ENCODE data around the gene SMIM29.
A peak's percentile ranks its signal among the peaks of the same experiment; 100 is the strongest.
"Not testable (repeated sequence)": the region's sequence is repeated elsewhere in the genome, so short reads cannot be mapped to it uniquely, and the experiment has no call there.

The SMIM29 gene

GRCh38 chr6:34259529-34260069, 10.8 kb upstream of the SMIM29 start:
- Histone ChIP-seq H3K36me3 (ENCODE audit: control insufficient read depth, insufficient read depth, low read length) (no peaks in the 10 kb centered on the region), H3K9ac (ENCODE audit: low read length) (no peak overlapping the region), H3K4me1 (ENCODE audit: control insufficient read depth, insufficient read depth, low read length) (no peaks in the 10 kb centered on the region), H3K27me3 (ENCODE audit: control insufficient read depth, insufficient read depth, low read length) (no peaks in the 10 kb centered on the region), H3K4me3 (ENCODE audit: low read length) (no peak overlapping the region), H3K27ac (ENCODE audit: low read depth, low read length) (no peak overlapping the region)

- not testable (repeated sequence) for H3K9ac ChIP-seq (ENCODE audit: low read length); H3K4me3 ChIP-seq (ENCODE audit: low read length); H3K27me3 ChIP-seq (ENCODE audit: control insufficient read depth, insufficient read depth, low read length); H3K36me3 ChIP-seq (ENCODE audit: control insufficient read depth, insufficient read depth, low read length); H3K27ac ChIP-seq (ENCODE audit: low read depth, low read length); H3K4me1 ChIP-seq (ENCODE audit: control insufficient read depth, insufficient read depth, low read length)
Measured at GRCh38 chr6:34252395-34252794, 3.6 kb upstream of the SMIM29 start.

- Histone ChIP-seq H3K9ac (ENCODE audit: low read length) (peak overlapping the region; percentile 76), H3K27ac (ENCODE audit: low read depth, low read length) (peak overlapping the region; percentile 86), H3K27me3 (ENCODE audit: control insufficient read depth, insufficient read depth, low read length) (no peaks in the 10 kb centered on the region), H3K36me3 (ENCODE audit: control insufficient read depth, insufficient read depth, low read length) (no peaks in the 10 kb centered on the region), H3K4me1 (ENCODE audit: control insufficient read depth, insufficient read depth, low read length) (peaks cover 5% of the 10 kb centered on the region), H3K4me3 (ENCODE audit: low read length) (peak overlapping the region; percentile 82)
Measured at GRCh38 chr6:34249469-34250261, 859 bp upstream of the SMIM29 start.

- H3K27ac ChIP-seq (ENCODE audit: low read depth, low read length) = peak overlapping the region; percentile 79
- H3K4me1 ChIP-seq (ENCODE audit: control insufficient read depth, insufficient read depth, low read length) = peaks cover 5% of the 10 kb centered on the region
- no peaks in the 10 kb centered on the region for H3K36me3 ChIP-seq (ENCODE audit: control insufficient read depth, insufficient read depth, low read length)
- peak overlapping the region; percentile 95 for H3K4me3 ChIP-seq (ENCODE audit: low read length)
- H3K27me3 ChIP-seq (ENCODE audit: control insufficient read depth, insufficient read depth, low read length) = no peaks in the 10 kb centered on the region
- peak overlapping the region; percentile 74 for H3K9ac ChIP-seq (ENCODE audit: low read length)
Measured at GRCh38 chr6:34248198-34248726, 544 bp downstream of the SMIM29 start.

- Histone ChIP-seq H3K27ac (ENCODE audit: low read depth, low read length) (peak overlapping the region; percentile 79), H3K36me3 (ENCODE audit: control insufficient read depth, insufficient read depth, low read length) (no peaks in the 10 kb centered on the region), H3K4me3 (ENCODE audit: low read length) (peak overlapping the region; percentile 95), H3K27me3 (ENCODE audit: control insufficient read depth, insufficient read depth, low read length) (no peaks in the 10 kb centered on the region), H3K4me1 (ENCODE audit: control insufficient read depth, insufficient read depth, low read length) (peaks cover 5% of the 10 kb centered on the region), H3K9ac (ENCODE audit: low read length) (no peak overlapping the region)
Measured at GRCh38 chr6:34247481-34248197, 1.2 kb downstream of the SMIM29 start.

GRCh38 chr6:34246563-34247391, 2.0 kb downstream of the SMIM29 start:
- no peaks in the 10 kb centered on the region for H3K27me3 ChIP-seq (ENCODE audit: control insufficient read depth, insufficient read depth, low read length)
- H3K27ac ChIP-seq (ENCODE audit: low read depth, low read length) = no peak overlapping the region
- H3K9ac ChIP-seq (ENCODE audit: low read length) = no peak overlapping the region
- peaks cover 2% of the 10 kb centered on the region for H3K36me3 ChIP-seq (ENCODE audit: control insufficient read depth, insufficient read depth, low read length)
- no peak overlapping the region for H3K4me3 ChIP-seq (ENCODE audit: low read length)
- peaks cover 5% of the 10 kb centered on the region for H3K4me1 ChIP-seq (ENCODE audit: control insufficient read depth, insufficient read depth, low read length)

GRCh38 chr6:34246249-34246562, 2.6 kb downstream of the SMIM29 start:
- Histone ChIP-seq H3K27me3 (ENCODE audit: control insufficient read depth, insufficient read depth, low read length) (no peaks in the 10 kb centered on the region), H3K36me3 (ENCODE audit: control insufficient read depth, insufficient read depth, low read length) (peaks cover 2% of the 10 kb centered on the region), H3K9ac (ENCODE audit: low read length) (no peak overlapping the region), H3K27ac (ENCODE audit: low read depth, low read length) (no peak overlapping the region), H3K4me3 (ENCODE audit: low read length) (no peak overlapping the region), H3K4me1 (ENCODE audit: control insufficient read depth, insufficient read depth, low read length) (peaks cover 5% of the 10 kb centered on the region)

- H3K27me3 ChIP-seq (ENCODE audit: control insufficient read depth, insufficient read depth, low read length); H3K9ac ChIP-seq (ENCODE audit: low read length); H3K27ac ChIP-seq (ENCODE audit: low read depth, low read length); H3K36me3 ChIP-seq (ENCODE audit: control insufficient read depth, insufficient read depth, low read length); H3K4me3 ChIP-seq (ENCODE audit: low read length); H3K4me1 ChIP-seq (ENCODE audit: control insufficient read depth, insufficient read depth, low read length): not testable (repeated sequence)
Measured at GRCh38 chr6:34245761-34246140, 3.1 kb downstream of the SMIM29 start.

GRCh38 chr6:34245032-34245760, 3.6 kb downstream of the SMIM29 start:
- H3K4me3 ChIP-seq (ENCODE audit: low read length); H3K36me3 ChIP-seq (ENCODE audit: control insufficient read depth, insufficient read depth, low read length); H3K27me3 ChIP-seq (ENCODE audit: control insufficient read depth, insufficient read depth, low read length); H3K9ac ChIP-seq (ENCODE audit: low read length); H3K27ac ChIP-seq (ENCODE audit: low read depth, low read length); H3K4me1 ChIP-seq (ENCODE audit: control insufficient read depth, insufficient read depth, low read length): not testable (repeated sequence)

- Histone ChIP-seq H3K36me3 (ENCODE audit: control insufficient read depth, insufficient read depth, low read length) (peaks cover 2% of the 10 kb centered on the region), H3K4me3 (ENCODE audit: low read length) (no peak overlapping the region), H3K27me3 (ENCODE audit: control insufficient read depth, insufficient read depth, low read length) (no peaks in the 10 kb centered on the region), H3K27ac (ENCODE audit: low read depth, low read length) (no peak overlapping the region), H3K4me1 (ENCODE audit: control insufficient read depth, insufficient read depth, low read length) (peaks cover 5% of the 10 kb centered on the region), H3K9ac (ENCODE audit: low read length) (no peak overlapping the region)
Measured at GRCh38 chr6:34243901-34244884, 4.6 kb downstream of the SMIM29 start.

Measured in rectal smooth muscle tissue (tissue), 1 donor.